ENCODE measurements around the gene CEBPZOS.
A peak's percentile ranks its signal among the peaks of the same experiment; 100 is the strongest.

CEBPZOS gene

DNA sequence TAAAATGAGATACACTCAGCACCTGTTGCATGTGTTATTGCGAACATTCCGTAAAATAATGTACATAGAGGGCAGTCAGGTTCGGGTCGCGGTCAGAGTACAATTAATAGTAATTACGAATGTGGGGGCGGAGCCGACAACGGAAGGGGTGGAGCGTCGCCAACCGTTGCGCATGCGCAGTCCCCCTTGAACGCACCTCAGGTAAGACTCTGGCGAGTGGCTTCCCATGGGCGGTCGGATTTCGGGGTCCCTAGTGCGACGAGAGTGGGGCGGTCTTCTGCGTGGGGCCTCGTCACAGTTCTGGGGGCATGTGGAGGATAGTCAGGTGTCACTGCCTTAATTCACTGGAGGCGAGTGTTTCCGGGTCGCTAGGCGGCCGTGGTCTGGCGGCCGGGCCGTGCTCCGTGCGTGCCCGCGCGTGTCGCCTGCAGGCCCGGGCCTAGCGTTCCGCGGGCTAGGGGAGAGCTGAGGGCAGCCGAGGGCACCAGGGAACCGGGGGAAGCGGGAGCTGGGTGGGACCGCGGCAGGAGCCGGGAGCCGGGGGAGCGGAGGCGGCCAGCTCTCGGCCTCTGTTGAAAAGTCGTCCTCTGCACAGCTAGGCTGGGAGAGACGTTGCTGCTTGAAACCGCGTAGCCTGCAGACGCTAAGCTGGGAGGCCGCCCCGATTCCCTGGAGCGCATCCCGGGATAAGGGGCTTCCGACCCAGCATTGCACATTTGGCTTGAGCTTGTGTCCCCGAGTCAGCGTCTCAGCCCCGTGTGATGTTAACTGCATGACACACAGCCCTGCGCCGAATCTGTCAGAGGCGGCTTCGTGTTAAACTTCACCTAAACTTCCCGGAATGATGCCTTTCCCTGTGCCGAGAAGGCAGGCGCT is at the start of gene CEBPZOS:
TSS of gene CEBPZOS (plus strand) at position 177 of the 876 bp plus-strand sequence. CDS start 3,209 bp downstream, outside the sequence.
- DNase-seq (ENCODE audit: low read depth): peak; percentile 35
- peak within 1 kb of the TSS; percentile 73 for H3K4me3 ChIP-seq (ENCODE audit: low read depth, low read length)
- in situ Hi-C loops (cut with HindIII; ENCODE audit: low sequenced_read_pairs): no loop called here
- TF ChIP-seq, protein P1, sequence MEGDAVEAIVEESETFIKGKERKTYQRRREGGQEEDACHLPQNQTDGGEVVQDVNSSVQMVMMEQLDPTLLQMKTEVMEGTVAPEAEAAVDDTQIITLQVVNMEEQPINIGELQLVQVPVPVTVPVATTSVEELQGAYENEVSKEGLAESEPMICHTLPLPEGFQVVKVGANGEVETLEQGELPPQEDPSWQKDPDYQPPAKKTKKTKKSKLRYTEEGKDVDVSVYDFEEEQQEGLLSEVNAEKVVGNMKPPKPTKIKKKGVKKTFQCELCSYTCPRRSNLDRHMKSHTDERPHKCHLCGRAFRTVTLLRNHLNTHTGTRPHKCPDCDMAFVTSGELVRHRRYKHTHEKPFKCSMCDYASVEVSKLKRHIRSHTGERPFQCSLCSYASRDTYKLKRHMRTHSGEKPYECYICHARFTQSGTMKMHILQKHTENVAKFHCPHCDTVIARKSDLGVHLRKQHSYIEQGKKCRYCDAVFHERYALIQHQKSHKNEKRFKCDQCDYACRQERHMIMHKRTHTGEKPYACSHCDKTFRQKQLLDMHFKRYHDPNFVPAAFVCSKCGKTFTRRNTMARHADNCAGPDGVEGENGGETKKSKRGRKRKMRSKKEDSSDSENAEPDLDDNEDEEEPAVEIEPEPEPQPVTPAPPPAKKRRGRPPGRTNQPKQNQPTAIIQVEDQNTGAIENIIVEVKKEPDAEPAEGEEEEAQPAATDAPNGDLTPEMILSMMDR (IDR thresholded peaks at IDR 0.05; ENCODE audit: low read depth, low read length, missing control alignments): no peak

DNA sequence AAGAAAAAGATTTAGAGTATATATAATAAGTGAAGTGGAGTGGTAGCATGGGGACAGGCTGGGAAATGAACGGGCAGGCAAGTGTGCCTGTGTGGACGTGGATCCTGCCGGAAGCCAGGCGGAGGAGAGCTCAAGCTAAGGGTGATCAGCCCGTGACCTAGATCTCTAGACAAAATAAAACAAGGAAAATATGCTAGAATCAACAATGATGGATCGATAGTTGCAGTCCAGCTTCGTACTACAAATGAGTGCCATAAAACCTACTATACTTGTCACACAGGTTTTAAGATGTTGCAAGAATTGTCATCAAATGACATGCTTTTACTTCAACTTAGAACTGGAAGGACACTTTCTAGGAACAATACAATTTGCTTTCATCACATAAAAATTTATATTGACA is 48.0 kb upstream of the CEBPZOS start:
- in situ Hi-C loops (cut with HindIII; ENCODE audit: low sequenced_read_pairs): no loop called here
- H3K4me3 ChIP-seq (ENCODE audit: low read depth, low read length): no peak overlapping the region
- TF ChIP-seq, protein P1 (IDR thresholded peaks at IDR 0.05; ENCODE audit: low read depth, low read length, missing control alignments): no peak
- DNase-seq (ENCODE audit: low read depth): no peak

DNA sequence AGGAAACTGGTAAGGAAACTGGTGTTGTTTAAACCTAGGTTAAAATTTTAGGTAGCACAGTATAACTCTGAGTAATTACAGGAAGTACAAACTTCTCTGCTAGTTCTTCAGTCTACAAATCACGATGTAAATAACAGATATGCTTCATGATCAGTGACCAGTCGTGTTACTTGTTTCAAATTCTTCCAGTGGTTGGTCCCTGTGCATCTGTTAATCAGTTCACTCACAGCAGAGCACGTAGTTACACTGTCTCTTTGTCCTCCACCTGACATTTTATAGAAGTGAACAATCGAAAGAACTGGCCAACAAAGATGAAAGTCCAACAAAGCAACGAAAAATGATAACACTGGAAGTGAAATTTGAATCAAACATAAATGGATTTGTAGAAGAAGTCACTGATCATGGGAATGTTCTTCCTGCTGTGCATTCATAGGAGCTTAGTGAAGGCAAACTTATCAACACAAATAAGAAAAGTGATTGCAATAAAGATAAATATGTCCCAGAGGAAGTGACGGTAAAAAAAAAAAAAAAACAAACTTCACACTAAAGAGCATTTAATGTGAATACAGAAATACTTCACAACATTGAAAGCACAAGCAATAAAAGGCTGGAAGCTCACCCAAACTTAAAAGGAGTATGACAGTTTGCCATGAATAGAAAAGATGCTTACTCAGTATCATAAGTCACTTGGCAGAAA is 46.5 kb upstream of the CEBPZOS start:
- DNase-seq (ENCODE audit: low read depth): no peak
- H3K4me3 ChIP-seq (ENCODE audit: low read depth, low read length): no peak overlapping the region
- in situ Hi-C loops (cut with HindIII; ENCODE audit: low sequenced_read_pairs): no loop called here
- TF ChIP-seq, protein P1 (IDR thresholded peaks at IDR 0.05; ENCODE audit: low read depth, low read length, missing control alignments): no peak

DNA sequence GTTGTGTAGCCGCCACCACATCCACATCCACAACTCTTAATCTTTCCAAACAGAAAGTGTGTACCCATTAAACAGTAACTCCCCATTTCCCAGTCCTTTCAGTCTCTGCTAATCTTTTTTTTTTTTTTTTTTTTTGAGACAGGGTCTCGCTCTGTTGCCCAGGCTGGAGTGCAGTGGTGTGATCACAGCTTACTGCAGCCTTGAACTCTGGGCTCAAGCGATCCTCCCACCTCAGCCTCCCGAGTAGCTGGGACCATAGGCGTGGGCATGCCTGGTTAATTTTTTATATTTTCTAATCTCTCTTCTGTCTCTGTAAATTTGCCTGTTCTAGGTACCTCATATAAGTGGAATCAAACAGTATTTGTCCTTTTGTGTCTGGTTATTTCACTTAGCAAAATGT is 43.1 kb upstream of the CEBPZOS start:
- no peak for DNase-seq (ENCODE audit: low read depth)
- in situ Hi-C loops (cut with HindIII; ENCODE audit: low sequenced_read_pairs): no loop called here
- H3K4me3 ChIP-seq (ENCODE audit: low read depth, low read length): no peak overlapping the region
- TF ChIP-seq, protein P1 (IDR thresholded peaks at IDR 0.05; ENCODE audit: low read depth, low read length, missing control alignments): no peak

DNA sequence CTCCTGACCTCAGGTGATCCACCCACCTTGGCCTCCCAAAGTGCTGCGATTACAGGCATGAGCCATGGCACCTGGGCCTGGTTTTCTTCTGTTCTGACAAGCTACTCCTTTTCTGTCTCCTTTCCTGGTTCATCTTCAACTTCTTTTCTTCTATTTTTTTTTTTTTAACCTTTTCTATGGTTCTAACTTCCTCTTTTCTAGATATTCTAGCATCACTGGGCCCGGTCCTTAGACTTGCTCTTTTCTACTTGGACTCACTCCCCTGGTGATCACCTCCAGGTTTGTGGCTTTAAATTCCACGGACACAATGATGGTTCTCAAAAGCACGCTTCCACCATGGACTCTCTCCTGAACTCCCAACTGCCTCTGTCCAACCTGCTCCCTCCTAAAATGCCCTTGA is 41.5 kb upstream of the CEBPZOS start:
- in situ Hi-C loops (cut with HindIII; ENCODE audit: low sequenced_read_pairs): no loop called here
- TF ChIP-seq, protein P1 (IDR thresholded peaks at IDR 0.05; ENCODE audit: low read depth, low read length, missing control alignments): no peak
- H3K4me3 ChIP-seq (ENCODE audit: low read depth, low read length): no peak overlapping the region
- DNase-seq (ENCODE audit: low read depth): no peak

DNA sequence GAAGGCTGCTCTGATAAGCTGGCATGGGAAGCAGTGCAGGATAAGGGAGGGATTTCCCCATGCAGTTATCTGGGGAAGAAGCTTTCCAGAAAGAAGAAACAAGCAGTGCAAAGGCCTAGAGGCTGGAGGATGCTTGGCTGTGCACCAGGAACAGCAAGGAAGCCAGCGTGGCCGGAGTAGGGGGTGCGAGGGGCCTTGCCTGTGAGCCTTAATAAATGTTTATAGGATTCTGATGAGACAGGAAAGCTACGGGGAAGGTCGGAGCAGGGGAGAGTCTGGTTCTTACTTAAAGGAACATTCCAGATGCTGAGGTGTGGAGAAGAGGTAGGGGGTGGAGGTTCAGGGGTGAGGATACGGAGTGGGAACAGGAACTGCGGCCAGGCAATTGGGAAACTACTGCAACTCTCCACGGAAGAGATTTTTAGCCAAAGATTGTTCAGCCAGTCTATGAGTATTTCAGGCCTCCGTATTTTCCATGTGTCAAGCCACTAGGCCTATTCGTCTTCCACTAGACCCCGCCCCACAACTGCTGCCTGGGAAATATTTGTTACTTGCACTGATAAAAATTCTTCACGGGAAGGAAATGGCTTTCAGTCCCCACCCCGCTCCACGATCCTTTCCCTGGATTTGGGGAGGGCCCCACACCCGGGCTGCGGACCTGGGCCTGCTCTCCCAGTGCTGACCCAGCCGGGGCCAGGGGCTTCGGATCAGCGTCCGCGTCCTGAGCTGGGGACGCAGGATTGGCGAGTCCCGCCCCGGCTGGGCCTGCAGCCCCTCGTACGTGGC is 40.0 kb upstream of the CEBPZOS start:
- in situ Hi-C loops (cut with HindIII; ENCODE audit: low sequenced_read_pairs): no loop called here
- H3K4me3 ChIP-seq (ENCODE audit: low read depth, low read length): peak overlapping the region; percentile 91
- DNase-seq (ENCODE audit: low read depth): peak; percentile 15
- TF ChIP-seq, protein P1 (IDR thresholded peaks at IDR 0.05; ENCODE audit: low read depth, low read length, missing control alignments): no peak
